Lung (tissue), 12 donors: ENCODE results near the gene AKR1A1. TPM values are rescaled to one million over a fixed set of nuclear protein-coding genes. Genes with fewer than 3 reads are reported as not detected.

Experiments used
- ATAC-seq: fragments of 200-7000 bp; cut with Tn5 transposase; one replicate; pipeline ENCODE4 v1.9.1; 2020; ENCODE audit warnings: moderate number of reproducible peaks; ENCODE audit not compliant: insufficient read depth, low FRiP score
- DNase-seq, 3 donors: peaks; one replicate each; pipeline ENCODE4 v3.0.0-alpha.2; 2013 to 2017
- H3K27ac ChIP-seq, 2 donors: one replicate each; pipeline ENCODE4 v1.5.1; 2013; ENCODE audit warnings: mild to moderate bottlenecking in 2 of 2, moderate library complexity in 2 of 2, control low read depth in 1 of 2, inconsistent platforms in 1 of 2, low read depth in 1 of 2, low read length in 1 of 2
- H3K27me3 ChIP-seq, 3 donors: one replicate each; pipeline ENCODE4 v1.5.1; 2013; ENCODE audit warnings: low read length in 2 of 3; ENCODE audit not compliant: control insufficient read depth in 3 of 3, insufficient read depth in 3 of 3
- H3K36me3 ChIP-seq, 4 donors: one replicate each; pipeline ENCODE4 v1.5.1; 2013; ENCODE audit warnings: low read length in 4 of 4, mild to moderate bottlenecking in 1 of 4, moderate library complexity in 1 of 4; ENCODE audit not compliant: control insufficient read depth in 4 of 4, insufficient read depth in 4 of 4
- H3K4me1 ChIP-seq, 5 donors: one replicate each; pipeline ENCODE4 v1.5.1; 2013; ENCODE audit warnings: low read length in 5 of 5, mild to moderate bottlenecking in 2 of 5, moderate library complexity in 1 of 5; ENCODE audit not compliant: control insufficient read depth in 5 of 5, insufficient read depth in 5 of 5
- H3K4me3 ChIP-seq: one replicate; pipeline ENCODE4 v1.5.1; 2013; ENCODE audit warnings: mild to moderate bottlenecking, control low read depth, moderate library complexity
- H3K9ac ChIP-seq, 2 donors: one replicate each; pipeline ENCODE4 v1.5.1; 2013; ENCODE audit warnings: low read length in 2 of 2, control low read depth in 1 of 2; ENCODE audit not compliant: insufficient read depth in 1 of 2
- H3K9me3 ChIP-seq, 4 donors: one replicate each; pipeline ENCODE4 v1.5.1; 2013; ENCODE audit warnings: low read length in 3 of 4, mild to moderate bottlenecking in 1 of 4, moderate library complexity in 1 of 4; ENCODE audit not compliant: control insufficient read depth in 4 of 4, insufficient read depth in 3 of 4
- WGBS, 2 donors: extraction: QIAGEN DNeasy Blood & Tissue Kit; methylation state at CpG; one replicate each; pipeline ENCODE4 v1.1.7; 2013; 5-methylcytosine and 5-hydroxymethylcytosine counted together
- polyA plus RNA-seq, 2 donors: library from polyadenylated mRNA; stranded (reverse); fragments of 200-250 nt; gene quantifications; one replicate each; pipeline ENCODE4 v1.2.1, GENCODE V29; 2013
- total RNA-seq, 2 donors: library from RNA; depleted of rRNA in 1 of 2; stranded (reverse); fragments of >200 nt in 1 of 2; gene quantifications; one replicate each; pipeline ENCODE4 v1.2.1, GENCODE V29; 2014 to 2021
- TF ChIP-seq, protein P1 (sequence below): IDR thresholded peaks from 2 replicates; pipeline ENCODE4 v1.5.1; 2012; ENCODE audit warnings: mild to moderate bottlenecking; ENCODE audit errors: control extremely low read depth, extremely low read depth
- donor health status: control.
- donor health status: control.
- donor health status: Bipolar disorder and iron deficiency.
- donor health status: healthy.
- donor health status: DM: yes; HTN: yes; CAD: no.

AKR1A1 gene
- total and polyA plus RNA-seq, 4 donors, result 92.6 to 214 (median 210) TPM

DNA sequence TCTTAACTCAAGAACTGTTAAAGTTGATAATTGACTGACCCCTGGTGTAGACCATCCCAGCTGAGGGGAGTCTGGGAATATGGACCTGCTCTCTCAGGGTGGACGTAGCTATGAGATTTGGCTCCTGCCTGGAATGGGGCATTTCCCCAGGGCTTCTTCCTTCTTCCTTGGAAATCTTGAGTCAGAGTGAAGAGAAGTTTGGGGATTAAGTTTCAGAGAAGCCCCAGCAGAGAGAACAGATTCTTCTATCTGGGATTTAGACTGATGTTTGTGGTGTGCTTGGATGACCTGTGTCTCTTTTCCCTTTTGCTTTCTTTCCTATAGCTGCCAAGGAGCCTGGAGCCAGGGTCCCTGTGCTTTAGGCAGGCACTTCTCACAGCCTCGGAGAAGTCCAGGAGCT lies 13.2 kb downstream of the AKR1A1 start:
- Histone ChIP-seq H3K9ac (no peak overlapping the region), H3K9me3 (no peaks in the 10 kb centered on the region), H3K4me1 (peaks cover 0 to 7% (median 0%) of the 10 kb centered on the region in 5 donors), H3K27ac (no peak overlapping the region), H3K4me3 (no peak overlapping the region), H3K27me3 (no peaks in the 10 kb centered on the region), H3K36me3 (peaks cover 6 to 38% (median 17%) of the 10 kb centered on the region in 4 donors)
- ATAC-seq (no peak), DNase-seq (no peak)
- 97 to 98% methylated on average over 2 of the region's 2 CpGs for WGBS, 2 donors
- TF ChIP-seq, protein P1, sequence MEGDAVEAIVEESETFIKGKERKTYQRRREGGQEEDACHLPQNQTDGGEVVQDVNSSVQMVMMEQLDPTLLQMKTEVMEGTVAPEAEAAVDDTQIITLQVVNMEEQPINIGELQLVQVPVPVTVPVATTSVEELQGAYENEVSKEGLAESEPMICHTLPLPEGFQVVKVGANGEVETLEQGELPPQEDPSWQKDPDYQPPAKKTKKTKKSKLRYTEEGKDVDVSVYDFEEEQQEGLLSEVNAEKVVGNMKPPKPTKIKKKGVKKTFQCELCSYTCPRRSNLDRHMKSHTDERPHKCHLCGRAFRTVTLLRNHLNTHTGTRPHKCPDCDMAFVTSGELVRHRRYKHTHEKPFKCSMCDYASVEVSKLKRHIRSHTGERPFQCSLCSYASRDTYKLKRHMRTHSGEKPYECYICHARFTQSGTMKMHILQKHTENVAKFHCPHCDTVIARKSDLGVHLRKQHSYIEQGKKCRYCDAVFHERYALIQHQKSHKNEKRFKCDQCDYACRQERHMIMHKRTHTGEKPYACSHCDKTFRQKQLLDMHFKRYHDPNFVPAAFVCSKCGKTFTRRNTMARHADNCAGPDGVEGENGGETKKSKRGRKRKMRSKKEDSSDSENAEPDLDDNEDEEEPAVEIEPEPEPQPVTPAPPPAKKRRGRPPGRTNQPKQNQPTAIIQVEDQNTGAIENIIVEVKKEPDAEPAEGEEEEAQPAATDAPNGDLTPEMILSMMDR, result no peak

DNA sequence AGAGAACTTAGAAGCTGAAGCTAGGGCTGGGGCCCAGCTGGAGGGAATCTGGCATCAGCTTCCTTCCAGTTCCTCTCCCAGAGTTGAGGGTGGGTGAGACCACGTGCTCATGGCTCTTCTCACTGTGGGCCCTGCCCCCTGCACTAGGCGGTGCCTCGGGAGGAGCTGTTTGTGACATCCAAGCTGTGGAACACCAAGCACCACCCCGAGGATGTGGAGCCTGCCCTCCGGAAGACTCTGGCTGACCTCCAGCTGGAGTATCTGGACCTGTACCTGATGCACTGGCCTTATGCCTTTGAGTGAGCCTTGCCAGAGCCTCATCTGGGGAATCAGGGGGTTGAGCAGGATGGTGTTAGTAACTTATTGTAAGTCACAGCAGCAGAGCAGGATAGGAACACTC lies 16.1 kb downstream of the AKR1A1 start:
- DNase-seq, result peak; percentile 73 to 80 (median 73)
- peaks cover 4 to 39% (median 30%) of the 10 kb centered on the region in 4 donors for H3K36me3 ChIP-seq
- H3K9ac ChIP-seq, result peak overlapping the region; percentile 5 to 43
- no peak overlapping the region for H3K4me3 ChIP-seq
- ATAC-seq, result peak; percentile 20
- TF ChIP-seq, protein P1, result no peak
- no peak overlapping the region for H3K27ac ChIP-seq
- peaks cover 0 to 7% (median 0%) of the 10 kb centered on the region in 5 donors for H3K4me1 ChIP-seq
- H3K9me3 ChIP-seq, result no peaks in the 10 kb centered on the region
- H3K27me3 ChIP-seq, result no peaks in the 10 kb centered on the region
- WGBS, 2 donors, result 32% methylated on average over 5 of the region's 5 CpGs

- peaks cover 0 to 33% (median 27%) of the 10 kb centered on the region in 4 donors for H3K36me3 ChIP-seq
- no peak overlapping the region for H3K9ac ChIP-seq
- H3K27ac ChIP-seq, result no peak overlapping the region
- no peak overlapping the region for H3K4me3 ChIP-seq
- ATAC-seq, result no peak
- H3K4me1 ChIP-seq, result peaks cover 0 to 7% (median 0%) of the 10 kb centered on the region in 5 donors
- no peaks in the 10 kb centered on the region for H3K27me3 ChIP-seq
- TF ChIP-seq, protein P1, result no peak
- DNase-seq, result no peak
- 94 to 97% methylated on average over 7 of the region's 7 CpGs for WGBS, 2 donors
- no peaks in the 10 kb centered on the region for H3K9me3 ChIP-seq
Observed at GRCh38 chr1:45567911-45568310, 17.3 kb downstream of the AKR1A1 start.

DNA sequence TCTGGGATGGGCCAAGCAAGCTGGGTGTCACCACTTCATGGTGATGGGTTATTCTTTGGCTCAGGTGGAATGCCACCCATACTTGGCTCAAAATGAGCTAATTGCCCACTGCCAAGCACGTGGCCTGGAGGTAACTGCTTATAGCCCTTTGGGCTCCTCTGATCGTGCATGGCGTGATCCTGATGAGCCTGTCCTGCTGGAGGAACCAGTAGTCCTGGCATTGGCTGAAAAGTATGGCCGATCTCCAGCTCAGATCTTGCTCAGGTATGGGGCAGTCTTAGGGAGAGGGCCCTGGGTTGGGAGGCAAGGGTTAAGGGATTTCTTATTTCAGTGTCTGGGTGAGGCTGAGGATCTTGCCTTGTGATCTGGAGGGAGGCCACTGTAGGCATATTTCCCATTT lies 17.8 kb downstream of the AKR1A1 start:
- WGBS, 2 donors, result 86 to 93% methylated on average over 4 of the region's 4 CpGs
- Histone ChIP-seq H3K36me3 (peaks cover 0 to 33% (median 27%) of the 10 kb centered on the region in 4 donors), H3K4me3 (no peak overlapping the region), H3K9me3 (no peaks in the 10 kb centered on the region), H3K4me1 (peaks cover 0 to 7% (median 0%) of the 10 kb centered on the region in 5 donors), H3K27ac (no peak overlapping the region), H3K27me3 (no peaks in the 10 kb centered on the region), H3K9ac (no peak overlapping the region)
- no peak for DNase-seq
- no peak for ATAC-seq
- TF ChIP-seq, protein P1, result no peak
